Measurements from ENCODE around the gene ESF1.

The ESF1 gene

GRCh38 chr20:13678944-13679343 is 105.8 kb downstream of the ESF1 start:
- no peak for DNase-seq (ENCODE audit: low spot score)

GRCh38 chr20:13677241-13677640 is 107.5 kb downstream of the ESF1 start:
- no peak for DNase-seq (ENCODE audit: low spot score)

GRCh38 chr20:13676682-13677081 is 108.0 kb downstream of the ESF1 start:
- no peak for DNase-seq (ENCODE audit: low spot score)

- no peak for DNase-seq (ENCODE audit: low spot score)
Measured at GRCh38 chr20:13672690-13673089, 112.0 kb downstream of the ESF1 start.

- no peak for DNase-seq (ENCODE audit: low spot score)
Measured at GRCh38 chr20:13671916-13672378, 112.8 kb downstream of the ESF1 start.

GRCh38 chr20:13671512-13671911 is 113.2 kb downstream of the ESF1 start:
- DNase-seq (ENCODE audit: low spot score), result no peak

- no peak for DNase-seq (ENCODE audit: low spot score)
Measured at GRCh38 chr20:13670160-13670559, 114.6 kb downstream of the ESF1 start.

GRCh38 chr20:13665709-13666395 is 118.9 kb downstream of the ESF1 start:
- DNase-seq (ENCODE audit: low spot score), result no peak
